GM20000 (cell line): ENCODE results near the gene SUSD5.
"Not testable (repeated sequence)": the region's sequence is repeated elsewhere in the genome, so short reads cannot be mapped to it uniquely, and the experiment has no call there.

ENCODE experiments used
- DNase-seq: peaks from one replicate; pipeline ENCODE4 v3.0.0; 2012; ENCODE audit warnings: low spot score
- TF ChIP-seq, protein P1 (sequence below): IDR thresholded peaks from 2 replicates; pipeline ENCODE4 v1.5.1; 2012; ENCODE audit warnings: mild to moderate bottlenecking, control low read depth; ENCODE audit errors: extremely low read depth, missing control alignments

SUSD5 gene

GRCh38 chr3:33196538-33196937, 22.1 kb downstream of the SUSD5 start:
- DNase-seq = no peak
- TF ChIP-seq, protein P1, sequence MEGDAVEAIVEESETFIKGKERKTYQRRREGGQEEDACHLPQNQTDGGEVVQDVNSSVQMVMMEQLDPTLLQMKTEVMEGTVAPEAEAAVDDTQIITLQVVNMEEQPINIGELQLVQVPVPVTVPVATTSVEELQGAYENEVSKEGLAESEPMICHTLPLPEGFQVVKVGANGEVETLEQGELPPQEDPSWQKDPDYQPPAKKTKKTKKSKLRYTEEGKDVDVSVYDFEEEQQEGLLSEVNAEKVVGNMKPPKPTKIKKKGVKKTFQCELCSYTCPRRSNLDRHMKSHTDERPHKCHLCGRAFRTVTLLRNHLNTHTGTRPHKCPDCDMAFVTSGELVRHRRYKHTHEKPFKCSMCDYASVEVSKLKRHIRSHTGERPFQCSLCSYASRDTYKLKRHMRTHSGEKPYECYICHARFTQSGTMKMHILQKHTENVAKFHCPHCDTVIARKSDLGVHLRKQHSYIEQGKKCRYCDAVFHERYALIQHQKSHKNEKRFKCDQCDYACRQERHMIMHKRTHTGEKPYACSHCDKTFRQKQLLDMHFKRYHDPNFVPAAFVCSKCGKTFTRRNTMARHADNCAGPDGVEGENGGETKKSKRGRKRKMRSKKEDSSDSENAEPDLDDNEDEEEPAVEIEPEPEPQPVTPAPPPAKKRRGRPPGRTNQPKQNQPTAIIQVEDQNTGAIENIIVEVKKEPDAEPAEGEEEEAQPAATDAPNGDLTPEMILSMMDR = no peak

- no peak for DNase-seq
- TF ChIP-seq, protein P1 = no peak
These were observed 24.3 kb downstream of the SUSD5 start for GRCh38 chr3:33194303-33194702.

GRCh38 chr3:33187368-33187634, 31.3 kb downstream of the SUSD5 start:
- TF ChIP-seq, protein P1 = no peak
- DNase-seq = no peak

DNA sequence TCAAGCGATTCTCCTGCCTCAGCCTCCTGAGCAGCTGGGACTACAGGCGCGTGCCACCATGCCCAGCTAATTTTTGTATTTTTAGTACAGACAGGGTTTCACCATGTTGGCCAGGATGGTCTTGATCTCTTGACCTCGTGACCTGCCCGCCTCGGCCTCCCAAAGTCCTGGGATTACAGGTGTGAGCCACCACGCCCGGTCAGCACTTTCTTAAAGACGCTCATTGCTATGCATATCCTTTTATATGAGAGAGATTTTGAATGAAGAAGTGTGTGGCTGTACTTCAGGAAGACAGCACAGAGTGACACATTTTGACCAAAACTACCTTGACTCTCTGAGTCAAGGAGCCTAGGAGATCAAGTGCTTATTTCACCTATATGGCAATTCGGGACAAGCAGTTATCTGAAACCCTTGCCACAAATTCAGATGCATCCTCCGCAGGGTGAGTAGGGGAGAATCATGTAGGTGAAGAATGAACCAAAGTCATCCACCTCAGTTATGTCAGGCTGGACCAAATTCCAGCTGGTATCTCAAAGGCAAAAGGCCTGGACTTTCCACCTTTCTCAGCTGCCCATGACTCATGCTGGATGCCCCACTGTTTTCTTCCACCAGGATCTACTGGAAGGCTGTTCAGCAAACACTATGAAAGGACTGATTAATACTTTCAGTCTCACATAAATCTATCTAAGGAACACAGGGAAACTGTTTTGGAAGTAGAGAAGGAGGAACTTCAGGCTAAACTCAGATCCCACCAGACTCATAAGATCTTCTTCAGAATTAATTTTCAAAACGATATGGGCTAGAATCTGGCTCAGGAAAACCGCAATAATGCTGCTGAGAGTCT, 31.9 kb downstream of the SUSD5 start:
- DNase-seq = no peak
- TF ChIP-seq, protein P1 = no peak

DNA sequence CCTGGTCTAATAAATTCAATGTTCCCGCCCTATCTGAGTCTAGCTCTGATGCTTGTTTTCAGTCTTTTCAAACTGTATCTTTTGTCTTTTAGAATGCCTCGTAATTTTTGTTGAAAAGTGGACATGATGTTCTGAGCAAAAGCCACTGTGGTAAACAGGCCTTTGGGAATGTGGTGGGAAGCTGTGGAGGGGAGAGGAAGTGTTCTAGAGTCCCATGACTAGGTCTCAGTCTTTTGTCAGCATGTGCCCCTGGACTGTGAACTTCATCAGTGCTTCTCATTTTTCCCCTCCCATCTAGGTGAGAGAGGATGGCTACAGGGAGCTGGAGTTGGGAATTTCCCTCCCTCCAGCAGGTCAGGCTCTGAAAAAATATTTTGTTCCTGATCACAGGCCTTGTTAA, 33.7 kb downstream of the SUSD5 start:
- TF ChIP-seq, protein P1 = no peak
- DNase-seq = no peak

DNA sequence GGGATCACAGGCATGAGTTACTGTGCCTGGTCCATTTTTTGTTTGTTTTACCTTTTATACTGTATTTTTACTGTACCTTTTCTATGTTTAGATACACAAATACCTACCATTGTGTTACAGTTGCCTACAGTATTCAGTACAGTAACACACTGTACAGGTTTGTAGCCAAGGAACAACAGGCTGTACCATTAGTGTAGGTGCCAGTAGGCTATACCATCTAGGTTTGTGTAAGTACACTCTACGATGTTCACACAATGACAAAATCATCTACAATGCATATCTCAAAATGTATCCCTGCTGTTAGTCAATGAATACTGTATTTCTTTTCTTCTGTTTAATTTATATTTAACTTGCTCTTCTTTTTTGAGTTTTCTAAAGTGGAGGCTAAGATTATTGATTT, 37.0 kb downstream of the SUSD5 start:
- DNase-seq = not testable (repeated sequence)

DNA sequence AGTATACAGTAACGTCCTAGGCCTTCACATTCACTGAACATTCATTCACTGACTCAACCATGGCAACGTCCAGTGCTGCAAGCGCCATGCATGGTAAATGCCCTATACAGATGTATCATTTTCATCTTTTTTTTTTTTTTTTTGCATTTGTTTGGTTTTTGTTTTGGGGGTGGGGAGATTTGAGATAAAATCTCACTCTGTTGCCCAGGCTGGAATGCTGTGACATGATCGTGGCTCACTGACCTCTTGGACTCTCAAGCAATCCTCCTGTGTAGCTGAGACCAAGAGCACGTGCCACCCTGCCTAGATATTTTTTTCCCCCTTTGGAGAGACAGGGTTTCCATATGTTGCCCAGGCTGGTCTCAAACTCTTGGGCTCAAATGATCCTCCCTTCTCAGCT, 37.4 kb downstream of the SUSD5 start:
- no peak for DNase-seq
- TF ChIP-seq, protein P1 = no peak

GRCh38 chr3:33179132-33179531, 39.5 kb downstream of the SUSD5 start:
- TF ChIP-seq, protein P1 = no peak
- DNase-seq = no peak
